GM12878 (cell line): ENCODE data around the gene IRS1. TPM values are rescaled to one million over a fixed set of nuclear protein-coding genes. Genes with fewer than 3 reads are reported as not detected.
A peak's percentile ranks its signal among the peaks of the same experiment; 100 is the strongest.

Experiments
- ATAC-seq: fragments of 200-7000 bp; cut with Tn5 transposase; 3 replicates; pipeline ENCODE4 v1.9.1; 2020; ENCODE audit warnings: mild to moderate bottlenecking, moderate library complexity
- BruUV-seq: library from RNA; stranded (reverse); fragments of 400-500 nt; replicated peaks from 2 replicates; lab custom pipeline; 2021; lab: Mats Ljungman, UMichigan
- CTCF ChIA-PET: fragments of 300-600 bp; sonication (Branson Sonifier 250); formaldehyde crosslinking; extraction: SDS; loops from one replicate; lab custom pipeline; 2021; ENCODE audit warnings: inconsistent platforms; lab: Yijun Ruan, JAX
- POLR2A ChIA-PET: fragments of 350-600 bp; formaldehyde crosslinking; extraction: SDS; loops from one replicate; lab custom pipeline; 2021; ENCODE audit warnings: inconsistent platforms; lab: Charles Lee
- RAD21 ChIA-PET: fragments of 300-600 bp; sonication (Branson Sonifier 250); formaldehyde crosslinking; loops from one replicate; lab custom pipeline; 2023; ENCODE audit warnings: antibody characterized with exemption; ENCODE audit not compliant: unreplicated experiment; lab: Charles Lee
- SMC1A ChIA-PET: fragments of 300-600 bp; sonication (Branson Sonifier 250); formaldehyde crosslinking; loops from one replicate; lab custom pipeline; 2023; ENCODE audit not compliant: unreplicated experiment, uncharacterized antibody; lab: Charles Lee
- DNase-seq: peaks from one replicate; pipeline ENCODE4 v3.0.0-alpha.2; 2011; ENCODE audit warnings: low read depth, low spot score
- FAIRE-seq: peaks from 3 replicates; lab custom pipeline; 2011; peaks lifted over from hg19 to GRCh38; lab: Jason Lieb, UNC
- H2AFZ ChIP-seq: 2 replicates; pipeline ENCODE4 v1.6.0; 2011; ENCODE audit warnings: low read depth, low read length, control low read depth; ENCODE audit not compliant: control insufficient read depth
- H3K27ac ChIP-seq: 2 replicates; pipeline ENCODE4 v1.5.1; 2011; ENCODE audit warnings: control low read depth; ENCODE audit not compliant: control insufficient read depth, insufficient read depth
- H3K27me3 ChIP-seq, 2 experiments: replicated peaks in 1 of 2; 2 replicates each; pipeline versions ENCODE4 v1.6.0 to v1.6.1; 2011; ENCODE audit warnings: low read length in 1 of 2; ENCODE audit not compliant: control insufficient read depth in 2 of 2, insufficient read depth in 2 of 2
- H3K36me3 ChIP-seq, 2 experiments: 2 replicates each; pipeline ENCODE4 v1.5.1; 2011; ENCODE audit warnings: low read length in 1 of 2; ENCODE audit not compliant: control insufficient read depth in 2 of 2, insufficient read depth in 2 of 2
- H3K4me1 ChIP-seq: 2 replicates; pipeline ENCODE4 v1.6.1; 2011; ENCODE audit warnings: mild to moderate bottlenecking, low read length, moderate library complexity, mixed read lengths; ENCODE audit not compliant: control insufficient read depth, insufficient read depth
- H3K4me2 ChIP-seq: 2 replicates; pipeline ENCODE4 v1.6.0; 2011; ENCODE audit warnings: control low read depth; ENCODE audit not compliant: control insufficient read depth, insufficient read depth
- H3K4me3 ChIP-seq: fragments of 200-600 bp; sonication (generic); 2 replicates; pipeline ENCODE4 v1.5.1; 2016
- H3K79me2 ChIP-seq: 2 replicates; pipeline ENCODE4 v1.6.0; 2011; ENCODE audit warnings: low read length; ENCODE audit not compliant: control insufficient read depth, insufficient read depth
- H3K9ac ChIP-seq: 2 replicates; pipeline ENCODE4 v1.8.0; 2011; ENCODE audit warnings: low read length, control low read depth, mixed read lengths; ENCODE audit not compliant: control insufficient read depth, insufficient read depth
- H3K9me3 ChIP-seq: replicated peaks from 3 replicates; pipeline ENCODE4 v1.5.1; 2011; ENCODE audit warnings: mild to moderate bottlenecking, low read length; ENCODE audit not compliant: control insufficient read depth, insufficient read depth
- H4K20me1 ChIP-seq: 2 replicates; pipeline ENCODE4 v1.6.0; 2011; ENCODE audit not compliant: control insufficient read depth, insufficient read depth
- ATF3 ChIP-seq: IDR thresholded peaks from 2 replicates; pipeline ENCODE4 v1.6.1; 2011; ENCODE audit warnings: low read depth, mild to moderate bottlenecking, low read length, moderate library complexity, borderline replicate concordance; ENCODE audit errors: extremely low read depth
- HCFC1 ChIP-seq: fragments of 150-350 bp; IDR thresholded peaks from 2 replicates; pipeline ENCODE4 v1.6.1; 2014; ENCODE audit warnings: low read length
- JUNB ChIP-seq: IDR thresholded peaks from 2 replicates; pipeline ENCODE4 v1.6.1; 2016; ENCODE audit warnings: antibody characterized with exemption, mild to moderate bottlenecking
- KAT2A ChIP-seq: conservative IDR thresholded peaks from 2 replicates; pipeline ENCODE4 v1.6.1; 2011; ENCODE audit warnings: low read depth, low read length; ENCODE audit not compliant: control insufficient read depth
- LARP7 ChIP-seq: fragments of 450-650 bp; IDR thresholded peaks from 2 replicates; pipeline ENCODE4 v1.6.1; 2017; ENCODE audit warnings: mild to moderate bottlenecking
- MLLT1 ChIP-seq: fragments of 450-650 bp; IDR thresholded peaks from 2 replicates; pipeline ENCODE4 v1.6.1; 2016; ENCODE audit warnings: mild to moderate bottlenecking
- PAX8 ChIP-seq: fragments of 450-650 bp; IDR thresholded peaks from 2 replicates; pipeline ENCODE4 v1.6.1; 2017; ENCODE audit warnings: mild to moderate bottlenecking, moderate library complexity
- POLR2A ChIP-seq: IDR thresholded peaks from 2 replicates; pipeline ENCODE4 v1.6.1; 2011; ENCODE audit warnings: low read depth, mild to moderate bottlenecking, low read length
- RELB ChIP-seq: fragments of 450-650 bp; IDR thresholded peaks from 2 replicates; pipeline ENCODE4 v1.6.1; 2017; ENCODE audit warnings: low read depth, mild to moderate bottlenecking, moderate library complexity
- REST ChIP-seq: IDR thresholded peaks from 2 replicates; pipeline ENCODE4 v1.6.1; 2012; ENCODE audit warnings: mild to moderate bottlenecking, low read depth, low read length
- STAT1 ChIP-seq: fragments of 450-650 bp; conservative IDR thresholded peaks from 2 replicates; pipeline ENCODE4 v1.6.1; 2014; ENCODE audit warnings: antibody characterized with exemption, mild to moderate bottlenecking
- WGBS: methylation state at CpG from one replicate; pipeline ENCODE4 v1.1.6; 2016; ENCODE audit warnings: low lambda C conversion rate; ENCODE audit not compliant: insufficient replicate concordance, insufficient coverage; ENCODE audit errors: missing lambda C conversion rate; 5-methylcytosine and 5-hydroxymethylcytosine counted together
- in situ Hi-C: fragments of 300-500 bp; cut with MboI; formaldehyde crosslinking; loops from 9 replicates; pipeline ENCODE4 v1.14.3; 2018; ENCODE audit warnings: mixed read lengths
- intact Hi-C: fragments of 100-400 bp; cut with micrococcal nuclease; formaldehyde crosslinking; loops from one replicate; pipeline ENCODE4 v1.14.2; 2022; ENCODE audit not compliant: unreplicated experiment
- polyA plus RNA-seq, 11 experiments: library from polyadenylated mRNA; depleted of rRNA in 4 of 11; unstranded in 6 of 11; stranded (reverse) in 5 of 11; fragments of >200 nt; fragmentation: Nextera tagmentation in 4 of 11; fragmentation: Illumina TruSeq in 1 of 11; extraction: Ambion mirVana in 4 of 11; extraction: Trizol in 1 of 11; gene quantifications; 1 replicate in 1 of 11; 2 replicates in 10 of 11; pipeline versions ENCODE4 v1.2.1 to v1.2.3, GENCODE V29; 2011 to 2016; ENCODE audit warnings: inconsistent platforms in 2 of 11, missing spikeins in 2 of 11, low read depth in 1 of 11
- total RNA-seq, 4 experiments: library from RNA; depleted of rRNA in 3 of 4; stranded (reverse); fragments of >200 nt in 3 of 4; fragmentation: Illumina TruSeq in 1 of 4; extraction: Trizol in 1 of 4; gene quantifications; 2 replicates each; pipeline versions ENCODE4 v1.2.1 to v1.2.3, GENCODE V29; 2013 to 2021

Gene IRS1
- total and polyA plus RNA-seq, 10 of the 15 experiments (the other 5 are each of a cell fraction or from before 2014, with no cell fraction given) = 0.03 to 1.7 (median 0.34) TPM

- Histone ChIP-seq H3K9me3 (no peaks in the 10 kb centered on the region), H3K4me2 (no peak overlapping the region), H3K27me3 (no peaks in the 10 kb centered on the region; a peak in 1 of 4 replicates), H4K20me1 (no peaks in the 10 kb centered on the region), H3K4me3 (no peak overlapping the region), H3K79me2 (no peaks in the 10 kb centered on the region), H3K4me1 (no peaks in the 10 kb centered on the region), H3K9ac (no peak overlapping the region), H3K27ac (no peak overlapping the region), H2AFZ (no peak overlapping the region), H3K36me3 (no peaks in the 10 kb centered on the region)
- WGBS = 63% methylated on average over 8 of the region's 8 CpGs
- no peak for TF ChIP-seq PAX8
- no peak for TF ChIP-seq KAT2A
- TF ChIP-seq POLR2A = no peak
- ChIA-PET CTCF (no interaction called here), SMC1A (no interaction called here), RAD21 (no interaction called here), POLR2A (no interaction called here)
- in situ Hi-C loops = no loop called here
- BruUV-seq = no TSS peak
- no peak for DNase-seq
- ATAC-seq = no peak
- FAIRE-seq = peak; percentile 52
- intact Hi-C loops = no loop called here
Measured at GRCh38 chr2:226738191-226738820, 61.3 kb downstream of the IRS1 start.

- H2AFZ ChIP-seq = no peak overlapping the region
- H3K4me2 ChIP-seq = no peak overlapping the region
- no peaks in the 10 kb centered on the region for H3K36me3 ChIP-seq
- no peaks in the 10 kb centered on the region for H3K4me1 ChIP-seq
- no peaks in the 10 kb centered on the region for H4K20me1 ChIP-seq
- H3K79me2 ChIP-seq = no peaks in the 10 kb centered on the region
- intact Hi-C loops (no loop called here), in situ Hi-C loops (no loop called here)
- H3K4me3 ChIP-seq = no peak overlapping the region
- POLR2A ChIA-PET = no interaction called here
- no peak overlapping the region for H3K9ac ChIP-seq
- SMC1A ChIA-PET = no interaction called here
- no TSS peak for BruUV-seq
- H3K9me3 ChIP-seq = no peaks in the 10 kb centered on the region
- no peak overlapping the region for H3K27ac ChIP-seq
- H3K27me3 ChIP-seq = no peaks in the 10 kb centered on the region
- DNase-seq (no peak), ATAC-seq (no peak), FAIRE-seq (no peak)
- CTCF ChIA-PET = no interaction called here
- RAD21 ChIA-PET = no interaction called here
- 55% methylated on average over 4 of the region's 4 CpGs for WGBS
- no peak for TF ChIP-seq ATF3
- no peak for TF ChIP-seq HCFC1
- no peak for TF ChIP-seq STAT1
- no peak for TF ChIP-seq LARP7
- no peak for TF ChIP-seq MLLT1
- no peak for TF ChIP-seq RELB
- no peak for TF ChIP-seq REST
- TF ChIP-seq JUNB = no peak
Measured at GRCh38 chr2:226736382-226736781, 63.2 kb downstream of the IRS1 start.
